Measurements from ENCODE around the gene BTN1A1.
A peak's percentile ranks its signal among the peaks of the same experiment; 100 is the strongest.
"Not testable (repeated sequence)": the region's sequence is repeated elsewhere in the genome, so short reads cannot be mapped to it uniquely, and the experiment has no call there.

The BTN1A1 gene

GRCh38 chr6:26491604-26492003 lies 8.5 kb upstream of the BTN1A1 start:
- H3K9me3 ChIP-seq (ENCODE audit: control insufficient read depth in 1 of 2, low read length in 2 of 2), result peaks cover 0 to 7% of the 10 kb centered on the region in 2 donors
- H3K27me3 ChIP-seq (ENCODE audit: low read depth, low read length), result no peaks in the 10 kb centered on the region
- no peaks in the 10 kb centered on the region for H3K36me3 ChIP-seq (ENCODE audit: control insufficient read depth in 1 of 2, insufficient read depth in 2 of 2, low read length in 2 of 2)
- H3K4me1 ChIP-seq (ENCODE audit: control insufficient read depth in 1 of 2, insufficient read depth in 2 of 2, low read length in 2 of 2), result no peaks in the 10 kb centered on the region
- H3K27ac ChIP-seq (ENCODE audit: low read length), result no peak overlapping the region
- no peak overlapping the region for H3K4me3 ChIP-seq (ENCODE audit: low read depth in 1 of 2, low read length in 2 of 2)

DNA sequence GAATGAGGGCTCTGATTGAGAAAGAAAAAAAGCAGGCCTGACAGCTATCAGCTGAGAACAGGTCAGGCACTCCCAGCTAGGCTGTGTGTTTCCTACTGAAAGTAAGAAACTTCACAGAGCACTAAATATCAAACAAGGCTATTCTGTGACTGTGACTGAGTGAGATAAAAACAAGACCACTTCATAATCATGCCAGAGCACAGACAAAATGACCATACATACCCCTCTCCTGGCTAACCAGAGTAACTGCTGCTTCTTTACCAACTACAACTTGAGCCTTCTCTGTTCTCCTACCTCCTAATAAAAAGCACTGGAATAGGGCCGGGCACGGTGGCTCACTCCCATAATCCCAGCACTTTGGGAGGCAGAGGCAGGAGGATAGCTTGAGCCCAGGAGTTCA lies 6.8 kb upstream of the BTN1A1 start:
- H3K9me3 ChIP-seq (ENCODE audit: control insufficient read depth in 1 of 2, low read length in 2 of 2), result no peaks in the 10 kb centered on the region
- no peak overlapping the region for H3K4me3 ChIP-seq (ENCODE audit: low read depth in 1 of 2, low read length in 2 of 2)
- H3K36me3 ChIP-seq (ENCODE audit: control insufficient read depth in 1 of 2, insufficient read depth in 2 of 2, low read length in 2 of 2), result no peaks in the 10 kb centered on the region
- H3K27ac ChIP-seq (ENCODE audit: low read length), result no peak overlapping the region
- no peaks in the 10 kb centered on the region for H3K4me1 ChIP-seq (ENCODE audit: control insufficient read depth in 1 of 2, insufficient read depth in 2 of 2, low read length in 2 of 2)
- no peaks in the 10 kb centered on the region for H3K27me3 ChIP-seq (ENCODE audit: low read depth, low read length)

DNA sequence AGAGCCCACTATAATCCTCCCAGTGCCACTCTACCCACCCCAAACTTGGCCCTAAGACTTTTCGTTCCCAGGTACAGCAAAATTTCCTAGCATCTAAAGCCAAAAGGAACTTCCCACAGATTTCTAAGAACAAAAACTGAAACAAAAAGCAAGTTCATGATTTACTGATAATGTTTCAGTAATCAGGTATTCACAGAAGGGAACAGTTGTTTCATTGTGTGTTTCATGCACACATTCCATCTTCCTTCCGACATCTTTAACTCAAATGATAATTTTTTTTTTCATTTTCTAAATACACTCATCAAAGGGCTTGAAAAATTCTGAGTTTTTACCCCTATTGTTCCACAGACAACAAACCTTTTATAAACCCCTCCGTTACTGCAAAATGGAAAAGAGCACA lies 6.0 kb upstream of the BTN1A1 start:
- H3K36me3 ChIP-seq (ENCODE audit: control insufficient read depth in 1 of 2, insufficient read depth in 2 of 2, low read length in 2 of 2), result no peaks in the 10 kb centered on the region

DNA sequence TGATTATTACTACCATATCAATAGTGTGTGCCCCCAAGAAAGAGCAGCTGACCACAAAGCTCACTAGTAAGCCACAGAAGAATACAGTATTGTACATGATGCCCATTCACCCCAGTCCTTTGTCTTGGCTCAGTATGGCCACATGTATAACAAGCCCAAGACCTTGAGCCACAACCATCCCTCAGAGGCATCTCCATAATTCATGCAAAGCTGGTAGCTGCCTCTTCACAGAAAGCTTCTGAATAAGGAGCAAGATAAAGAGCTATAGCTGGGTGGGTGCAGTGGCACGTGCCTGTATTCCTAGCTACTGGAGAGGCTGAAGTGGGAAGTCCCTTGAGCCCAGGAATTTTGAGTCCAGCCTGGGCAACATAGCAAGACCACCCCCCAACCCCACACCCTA lies 4.8 kb upstream of the BTN1A1 start:
- Histone ChIP-seq H3K4me3 (ENCODE audit: low read depth in 1 of 2, low read length in 2 of 2) (no peak overlapping the region), H3K4me1 (ENCODE audit: control insufficient read depth in 1 of 2, insufficient read depth in 2 of 2, low read length in 2 of 2) (no peaks in the 10 kb centered on the region), H3K27ac (ENCODE audit: low read length) (no peak overlapping the region), H3K36me3 (ENCODE audit: control insufficient read depth in 1 of 2, insufficient read depth in 2 of 2, low read length in 2 of 2) (no peaks in the 10 kb centered on the region), H3K9me3 (ENCODE audit: control insufficient read depth in 1 of 2, low read length in 2 of 2) (no peaks in the 10 kb centered on the region), H3K27me3 (ENCODE audit: low read depth, low read length) (no peaks in the 10 kb centered on the region)

More for the DNA sequence above, 6.0 kb upstream of the BTN1A1 start:
- Histone ChIP-seq H3K9me3 (ENCODE audit: control insufficient read depth in 1 of 2, low read length in 2 of 2) (no peaks in the 10 kb centered on the region), H3K4me3 (ENCODE audit: low read depth in 1 of 2, low read length in 2 of 2) (no peak overlapping the region), H3K27me3 (ENCODE audit: low read depth, low read length) (no peaks in the 10 kb centered on the region), H3K27ac (ENCODE audit: low read length) (no peak overlapping the region), H3K4me1 (ENCODE audit: control insufficient read depth in 1 of 2, insufficient read depth in 2 of 2, low read length in 2 of 2) (no peaks in the 10 kb centered on the region)

- H3K4me3 ChIP-seq (ENCODE audit: low read depth in 1 of 2, low read length in 2 of 2), result no peak overlapping the region
- no peaks in the 10 kb centered on the region for H3K36me3 ChIP-seq (ENCODE audit: control insufficient read depth in 1 of 2, insufficient read depth in 2 of 2, low read length in 2 of 2)
- H3K27ac ChIP-seq (ENCODE audit: low read length), result no peak overlapping the region
- H3K27me3 ChIP-seq (ENCODE audit: low read depth, low read length), result peaks cover 13% of the 10 kb centered on the region
- H3K4me1 ChIP-seq (ENCODE audit: control insufficient read depth in 1 of 2, insufficient read depth in 2 of 2, low read length in 2 of 2), result peaks cover 0 to 4% of the 10 kb centered on the region in 2 donors
- no peaks in the 10 kb centered on the region for H3K9me3 ChIP-seq (ENCODE audit: control insufficient read depth in 1 of 2, low read length in 2 of 2)
Observed at GRCh38 chr6:26497610-26498009, 2.5 kb upstream of the BTN1A1 start.

GRCh38 chr6:26501482-26501986 lies 1.4 kb downstream of the BTN1A1 start:
- peaks cover 13% of the 10 kb centered on the region for H3K27me3 ChIP-seq (ENCODE audit: low read depth, low read length)
- peaks cover 0 to 4% of the 10 kb centered on the region in 2 donors for H3K4me1 ChIP-seq (ENCODE audit: control insufficient read depth in 1 of 2, insufficient read depth in 2 of 2, low read length in 2 of 2)
- H3K36me3 ChIP-seq (ENCODE audit: control insufficient read depth in 1 of 2, insufficient read depth in 2 of 2, low read length in 2 of 2), result no peaks in the 10 kb centered on the region
- no peak overlapping the region for H3K27ac ChIP-seq (ENCODE audit: low read length)
- H3K9me3 ChIP-seq (ENCODE audit: control insufficient read depth in 1 of 2, low read length in 2 of 2), result no peaks in the 10 kb centered on the region
- H3K4me3 ChIP-seq (ENCODE audit: low read depth in 1 of 2, low read length in 2 of 2), result peak overlapping the region; percentile 53 to 60

DNA sequence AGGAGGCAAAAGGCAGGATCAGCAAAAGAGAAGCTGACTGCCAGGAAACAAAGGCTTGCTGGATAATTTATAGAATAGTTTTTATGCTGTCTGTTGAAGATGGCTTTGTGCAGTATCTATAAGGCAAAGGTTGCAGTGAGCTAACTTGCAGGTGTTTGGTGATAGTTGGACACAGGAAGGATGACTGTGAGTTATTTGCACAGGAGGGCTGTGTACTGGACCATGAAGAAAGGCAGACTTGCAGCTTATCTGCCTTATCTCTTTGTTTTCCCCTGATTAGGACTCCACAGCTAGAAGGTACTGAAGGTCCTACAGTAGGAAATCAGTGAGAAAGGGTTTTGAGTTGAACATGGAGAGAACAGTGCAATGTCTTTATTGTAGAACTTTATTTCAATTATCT lies 2.1 kb downstream of the BTN1A1 start:
- no peak overlapping the region for H3K27ac ChIP-seq (ENCODE audit: low read length)
- H3K36me3 ChIP-seq (ENCODE audit: control insufficient read depth in 1 of 2, insufficient read depth in 2 of 2, low read length in 2 of 2), result no peaks in the 10 kb centered on the region
- H3K9me3 ChIP-seq (ENCODE audit: control insufficient read depth in 1 of 2, low read length in 2 of 2), result no peaks in the 10 kb centered on the region
- H3K4me3 ChIP-seq (ENCODE audit: low read depth in 1 of 2, low read length in 2 of 2), result peak overlapping the region; percentile 53 to 60
- H3K27me3 ChIP-seq (ENCODE audit: low read depth, low read length), result peaks cover 13% of the 10 kb centered on the region
- peaks cover 0 to 4% of the 10 kb centered on the region in 2 donors for H3K4me1 ChIP-seq (ENCODE audit: control insufficient read depth in 1 of 2, insufficient read depth in 2 of 2, low read length in 2 of 2)

- peaks cover 0 to 4% of the 10 kb centered on the region in 2 donors for H3K4me1 ChIP-seq (ENCODE audit: control insufficient read depth in 1 of 2, insufficient read depth in 2 of 2, low read length in 2 of 2)
- peaks cover 13% of the 10 kb centered on the region for H3K27me3 ChIP-seq (ENCODE audit: low read depth, low read length)
- no peaks in the 10 kb centered on the region for H3K9me3 ChIP-seq (ENCODE audit: control insufficient read depth in 1 of 2, low read length in 2 of 2)
- H3K36me3 ChIP-seq (ENCODE audit: control insufficient read depth in 1 of 2, insufficient read depth in 2 of 2, low read length in 2 of 2), result no peaks in the 10 kb centered on the region
- no peak overlapping the region for H3K27ac ChIP-seq (ENCODE audit: low read length)
- H3K4me3 ChIP-seq (ENCODE audit: low read depth in 1 of 2, low read length in 2 of 2), result no peak overlapping the region
Observed at GRCh38 chr6:26502626-26503025, 2.5 kb downstream of the BTN1A1 start.

DNA sequence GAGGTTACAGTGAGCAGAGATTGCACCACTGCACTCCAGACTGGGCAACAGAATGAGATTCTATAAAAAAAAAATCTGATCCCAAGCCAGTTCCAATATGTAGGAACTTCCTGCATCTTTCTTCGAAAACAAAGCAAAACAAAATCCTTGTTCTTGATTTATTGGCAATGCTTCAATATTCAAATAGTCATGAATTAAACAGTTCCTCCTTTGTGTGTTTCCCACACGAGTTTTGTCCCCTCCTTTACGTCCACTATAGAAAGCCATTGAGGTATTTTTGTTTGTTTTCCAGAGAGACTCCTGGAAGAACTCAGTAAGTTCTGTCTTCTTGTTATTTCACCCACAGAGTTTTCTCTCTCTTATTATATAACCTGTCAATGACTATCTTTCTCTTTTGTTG lies 7.6 kb downstream of the BTN1A1 start:
- Histone ChIP-seq H3K4me3 (ENCODE audit: low read depth in 1 of 2, low read length in 2 of 2) (no peak overlapping the region), H3K36me3 (ENCODE audit: control insufficient read depth in 1 of 2, insufficient read depth in 2 of 2, low read length in 2 of 2) (no peaks in the 10 kb centered on the region), H3K27me3 (ENCODE audit: low read depth, low read length) (no peaks in the 10 kb centered on the region), H3K27ac (ENCODE audit: low read length) (no peak overlapping the region), H3K4me1 (ENCODE audit: control insufficient read depth in 1 of 2, insufficient read depth in 2 of 2, low read length in 2 of 2) (no peaks in the 10 kb centered on the region), H3K9me3 (ENCODE audit: control insufficient read depth in 1 of 2, low read length in 2 of 2) (no peaks in the 10 kb centered on the region)

DNA sequence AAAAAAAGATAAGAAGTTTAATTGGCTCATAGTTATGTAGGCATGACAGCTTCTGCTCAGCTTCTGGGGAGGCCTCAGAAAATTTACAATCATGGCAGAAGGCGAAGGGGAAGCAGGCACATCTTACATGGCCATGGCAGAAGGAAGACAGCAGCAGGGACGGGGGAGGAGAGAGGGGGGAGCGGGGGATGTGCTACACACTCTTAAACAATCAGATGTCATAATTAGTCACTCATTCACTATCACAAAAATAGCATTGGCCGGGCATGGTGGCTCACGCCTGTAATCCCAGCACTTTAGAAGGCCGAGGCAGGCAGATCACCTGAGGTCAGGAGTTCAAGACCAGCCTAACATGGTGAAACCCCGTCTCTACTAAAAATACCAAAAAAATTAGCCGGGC lies 10.9 kb downstream of the BTN1A1 start:
- not testable (repeated sequence) for H3K4me1 ChIP-seq (ENCODE audit: control insufficient read depth in 1 of 2, insufficient read depth in 2 of 2, low read length in 2 of 2); H3K27ac ChIP-seq (ENCODE audit: low read length); H3K36me3 ChIP-seq (ENCODE audit: control insufficient read depth in 1 of 2, insufficient read depth in 2 of 2, low read length in 2 of 2); H3K27me3 ChIP-seq (ENCODE audit: low read depth, low read length); H3K9me3 ChIP-seq (ENCODE audit: control insufficient read depth in 1 of 2, low read length in 2 of 2); H3K4me3 ChIP-seq (ENCODE audit: low read depth in 1 of 2, low read length in 2 of 2)

DNA sequence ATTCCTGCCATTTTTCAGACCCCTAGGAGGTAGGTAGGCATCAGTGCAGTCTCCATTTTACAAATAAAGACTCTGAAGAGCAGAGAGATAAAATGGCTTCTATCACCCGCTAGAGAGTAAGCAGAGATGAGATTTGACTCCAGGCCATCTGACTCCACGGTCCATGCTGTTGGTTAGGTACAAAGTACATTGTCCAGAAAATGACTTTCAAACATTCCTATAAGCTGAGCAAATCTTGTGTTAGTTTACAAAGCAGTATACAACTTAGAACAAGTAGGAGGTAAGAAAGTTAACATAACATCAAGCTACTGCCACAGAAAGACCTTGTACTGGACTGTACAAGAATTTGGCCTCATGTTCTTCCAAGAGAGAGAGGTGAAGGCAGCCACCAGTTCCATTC lies 14.9 kb downstream of the BTN1A1 start:
- Histone ChIP-seq H3K36me3 (ENCODE audit: control insufficient read depth in 1 of 2, insufficient read depth in 2 of 2, low read length in 2 of 2) (no peaks in the 10 kb centered on the region), H3K4me1 (ENCODE audit: control insufficient read depth in 1 of 2, insufficient read depth in 2 of 2, low read length in 2 of 2) (no peaks in the 10 kb centered on the region), H3K27ac (ENCODE audit: low read length) (no peak overlapping the region), H3K4me3 (ENCODE audit: low read depth in 1 of 2, low read length in 2 of 2) (no peak overlapping the region), H3K9me3 (ENCODE audit: control insufficient read depth in 1 of 2, low read length in 2 of 2) (no peaks in the 10 kb centered on the region), H3K27me3 (ENCODE audit: low read depth, low read length) (no peaks in the 10 kb centered on the region)

All from muscle layer of duodenum (tissue), 2 donors.